CD4-positive, alpha-beta T cell (primary cell): ENCODE results near the gene NOCT. TPM values are rescaled to one million over a fixed set of nuclear protein-coding genes. Genes with fewer than 3 reads are reported as not detected.

Source experiments
- ATAC-seq: fragments of 200-7000 bp; cut with Tn5 transposase; one replicate; pipeline ENCODE4 v1.10.0; 2022; ENCODE audit warnings: mild to moderate bottlenecking; ENCODE audit not compliant: poor library complexity
- CTCF ChIA-PET: fragments of 350-600 bp; sonication (Branson Sonifier 250); formaldehyde crosslinking; loops from one replicate; lab custom pipeline; 2021; ENCODE audit warnings: antibody characterized with exemption, inconsistent platforms; lab: Charles Lee
- POLR2A ChIA-PET: fragments of 350-600 bp; sonication (Branson Sonifier 250); formaldehyde crosslinking; loops from one replicate; lab custom pipeline; 2021; ENCODE audit warnings: antibody characterized with exemption, inconsistent platforms; lab: Charles Lee
- DNase-seq, 14 experiments: peaks; one replicate each; pipeline ENCODE4 v3.0.0-alpha.2; 2013 to 2020; ENCODE audit warnings: mixed read lengths in 2 of 14
- H3K27ac ChIP-seq, 2 donors: one replicate each; pipeline versions ENCODE4 v1.5.1 to v1.7.0; 2013; ENCODE audit warnings: low read length in 2 of 2, low read depth in 1 of 2, mild to moderate bottlenecking in 1 of 2
- H3K27me3 ChIP-seq, 2 experiments: 1 replicate in 1 of 2; 2 replicates in 1 of 2; pipeline versions ENCODE4 v1.6.1 to v1.7.0; 2013; ENCODE audit warnings: low read length in 2 of 2, control low read depth in 1 of 2, mild to moderate bottlenecking in 1 of 2, moderate library complexity in 1 of 2; ENCODE audit not compliant: insufficient read depth in 2 of 2, control insufficient read depth in 1 of 2
- H3K36me3 ChIP-seq: one replicate; pipeline ENCODE4 v1.6.1; 2013; ENCODE audit warnings: low read length, control low read depth; ENCODE audit not compliant: insufficient read depth
- H3K4me1 ChIP-seq: one replicate; pipeline ENCODE4 v1.6.1; 2013; ENCODE audit warnings: low read length, control low read depth; ENCODE audit not compliant: insufficient read depth
- H3K4me3 ChIP-seq: one replicate; pipeline ENCODE4 v1.5.1; 2013; ENCODE audit warnings: mild to moderate bottlenecking, low read length, moderate library complexity
- H3K9me3 ChIP-seq, 2 experiments: 1 replicate in 1 of 2; 2 replicates in 1 of 2; pipeline versions ENCODE4 v1.6.1 to v1.7.0; 2013; ENCODE audit warnings: low read length in 2 of 2, mild to moderate bottlenecking in 2 of 2, control low read depth in 1 of 2, moderate library complexity in 1 of 2; ENCODE audit not compliant: control insufficient read depth in 1 of 2, insufficient read depth in 1 of 2
- H3K27ac Mint-ChIP-seq: one replicate; pipeline ENCODE4 v1.8.0; 2020; ENCODE audit warnings: mixed read lengths
- H3K27me3 Mint-ChIP-seq: one replicate; pipeline ENCODE4 v1.8.0; 2021; ENCODE audit warnings: mixed read lengths
- H3K36me3 Mint-ChIP-seq: one replicate; pipeline ENCODE4 v1.8.0; 2021; ENCODE audit warnings: low read depth, mixed read lengths
- H3K4me1 Mint-ChIP-seq: one replicate; pipeline ENCODE4 v1.8.0; 2021; ENCODE audit warnings: low read depth, mixed read lengths
- H3K4me3 Mint-ChIP-seq: one replicate; pipeline ENCODE4 v1.8.0; 2020; ENCODE audit warnings: mild to moderate bottlenecking, mixed read lengths
- H3K9me3 Mint-ChIP-seq: one replicate; pipeline ENCODE4 v1.8.0; 2020; ENCODE audit warnings: mixed read lengths
- CTCF ChIP-seq: fragments of 200-600 bp; IDR thresholded peaks from one replicate; pipeline ENCODE4 v1.8.0; 2022; ENCODE audit warnings: antibody characterized with exemption, mild to moderate bottlenecking
- intact Hi-C, 2 experiments: fragments of 100-400 bp; cut with DNase I in 1 of 2; cut with micrococcal nuclease in 1 of 2; formaldehyde crosslinking; loops; one replicate each; pipeline versions ENCODE4 v1.15.1 to v1.9.0; 2023 to 2025; cut with DNase I, micrococcal nuclease
- total RNA-seq, 174 experiments: library from RNA in 2 of 174; stranded (reverse) in 2 of 174; gene quantifications; one replicate each; pipeline ENCODE4 v1.2.3 and lab custom pipeline; 2021 to 2026

Gene NOCT
- total RNA-seq, 2 experiments from 2014 or later, result 13.7 to 15.8 TPM

- H3K4me3 ChIP-seq, result no peak overlapping the region
- ChIA-PET POLR2A (interaction anchor here (0.6 kb wide), 1 partner anchor 10 kb away, joined by 3 read pairs; no protein-coding TSS in a partner anchor), CTCF (interaction anchor here (1.0 kb wide), 2 partner anchors 16 to 28 kb away, joined by 3 read pairs; no protein-coding TSS in a partner anchor)
- H3K9me3 Mint-ChIP-seq, result no peaks in the 10 kb centered on the region
- intact Hi-C loops, result no loop called here
- peaks cover 15% of the 10 kb centered on the region for H3K4me1 Mint-ChIP-seq
- no peaks in the 10 kb centered on the region for H3K27me3 Mint-ChIP-seq
- H3K36me3 ChIP-seq, result peaks cover 13% of the 10 kb centered on the region
- peaks cover 21% of the 10 kb centered on the region for H3K36me3 Mint-ChIP-seq
- H3K27ac Mint-ChIP-seq, result peak overlapping the region; percentile 31
- H3K4me1 ChIP-seq, result no peaks in the 10 kb centered on the region
- ATAC-seq, result no peak
- no peaks in the 10 kb centered on the region for H3K27me3 ChIP-seq
- no peak overlapping the region for H3K27ac ChIP-seq
- no peaks in the 10 kb centered on the region for H3K9me3 ChIP-seq
- TF ChIP-seq CTCF, result no peak
- no peak for DNase-seq
- no peak overlapping the region for H3K4me3 Mint-ChIP-seq
Measured at GRCh38 chr4:139038874-139039443, 23.4 kb downstream of the NOCT start.

- TF ChIP-seq CTCF, result no peak
- POLR2A ChIA-PET, result interaction anchor here (0.7 kb wide), 1 partner anchor 9 kb away, joined by 3 read pairs; no protein-coding TSS in a partner anchor
- intact Hi-C loops, result no loop called here
- no peak overlapping the region for H3K27ac ChIP-seq
- H3K4me1 Mint-ChIP-seq, result peaks cover 4% of the 10 kb centered on the region
- H3K36me3 Mint-ChIP-seq, result peaks cover 42% of the 10 kb centered on the region
- no peaks in the 10 kb centered on the region for H3K9me3 Mint-ChIP-seq
- no peaks in the 10 kb centered on the region for H3K4me1 ChIP-seq
- H3K36me3 ChIP-seq, result peaks cover 32% of the 10 kb centered on the region
- no peak overlapping the region for H3K27ac Mint-ChIP-seq
- H3K27me3 Mint-ChIP-seq, result no peaks in the 10 kb centered on the region
- no peak overlapping the region for H3K4me3 Mint-ChIP-seq
- ATAC-seq (no peak), DNase-seq (no peak)
- no peak overlapping the region for H3K4me3 ChIP-seq
- H3K9me3 ChIP-seq, result no peaks in the 10 kb centered on the region
- H3K27me3 ChIP-seq, result no peaks in the 10 kb centered on the region
- CTCF ChIA-PET, result interaction anchor here (3.6 kb wide), 1 partner anchor 13 kb away, joined by 14 read pairs; no protein-coding TSS in a partner anchor
Measured at GRCh38 chr4:139042981-139043460, 27.4 kb downstream of the NOCT start.

GRCh38 chr4:139044291-139044690 lies 28.7 kb downstream of the NOCT start:
- no peaks in the 10 kb centered on the region for H3K27me3 Mint-ChIP-seq
- H3K36me3 ChIP-seq, result peaks cover 38% of the 10 kb centered on the region
- H3K4me1 Mint-ChIP-seq, result peaks cover 4% of the 10 kb centered on the region
- no peak for ATAC-seq
- H3K27ac ChIP-seq, result no peak overlapping the region
- no peaks in the 10 kb centered on the region for H3K27me3 ChIP-seq
- H3K4me3 Mint-ChIP-seq, result no peak overlapping the region
- H3K9me3 Mint-ChIP-seq, result no peaks in the 10 kb centered on the region
- peaks cover 44% of the 10 kb centered on the region for H3K36me3 Mint-ChIP-seq
- DNase-seq, result no peak
- intact Hi-C loops, result no loop called here
- ChIA-PET CTCF (interaction anchor here (3.6 kb wide), 1 partner anchor 14 kb away, joined by 14 read pairs; no protein-coding TSS in a partner anchor), POLR2A (no interaction called here)
- H3K4me1 ChIP-seq, result no peaks in the 10 kb centered on the region
- H3K27ac Mint-ChIP-seq, result peak overlapping the region; percentile 46
- no peak for TF ChIP-seq CTCF
- H3K9me3 ChIP-seq, result no peaks in the 10 kb centered on the region
- H3K4me3 ChIP-seq, result no peak overlapping the region
